NT2/D1 (cell line): ENCODE data around the gene PLPPR1.

Source experiments
- DNase-seq: peaks from one replicate; pipeline ENCODE4 v3.0.0-alpha.2; 2011; ENCODE audit warnings: low read depth, low spot score
- H3K27me3 ChIP-seq: 2 replicates; pipeline ENCODE4 v1.6.0; 2011; ENCODE audit warnings: mild to moderate bottlenecking; ENCODE audit not compliant: insufficient read length, insufficient read depth
- H3K36me3 ChIP-seq: 2 replicates; pipeline ENCODE4 v1.6.1; 2011; ENCODE audit warnings: mild to moderate bottlenecking, low read length, mixed read lengths; ENCODE audit not compliant: insufficient read depth, insufficient read length
- H3K4me1 ChIP-seq: 2 replicates; pipeline ENCODE4 v1.5.1; 2011; ENCODE audit not compliant: insufficient read depth, insufficient read length
- H3K4me3 ChIP-seq: 2 replicates; pipeline ENCODE4 v1.5.1; 2011; ENCODE audit warnings: low read depth; ENCODE audit not compliant: insufficient read length
- H3K9ac ChIP-seq: 2 replicates; pipeline ENCODE4 v1.6.0; 2011; ENCODE audit warnings: low read depth; ENCODE audit not compliant: insufficient read length
- H3K9me3 ChIP-seq: 2 replicates; pipeline ENCODE4 v1.5.1; 2011; ENCODE audit warnings: mild to moderate bottlenecking, low read length; ENCODE audit not compliant: insufficient read depth
- SUZ12 ChIP-seq: IDR thresholded peaks from 2 replicates; pipeline ENCODE4 v1.6.1; 2011; ENCODE audit not compliant: insufficient read length, insufficient read depth; ENCODE audit errors: extremely low read depth
- YY1 ChIP-seq: IDR thresholded peaks from 2 replicates; pipeline ENCODE4 v1.6.1; 2011; ENCODE audit not compliant: insufficient read length, insufficient read depth
- ZNF274 ChIP-seq: IDR thresholded peaks from 2 replicates; pipeline ENCODE4 v1.6.1; 2011; ENCODE audit warnings: mild to moderate bottlenecking, low read depth, low read length

Gene PLPPR1

DNA sequence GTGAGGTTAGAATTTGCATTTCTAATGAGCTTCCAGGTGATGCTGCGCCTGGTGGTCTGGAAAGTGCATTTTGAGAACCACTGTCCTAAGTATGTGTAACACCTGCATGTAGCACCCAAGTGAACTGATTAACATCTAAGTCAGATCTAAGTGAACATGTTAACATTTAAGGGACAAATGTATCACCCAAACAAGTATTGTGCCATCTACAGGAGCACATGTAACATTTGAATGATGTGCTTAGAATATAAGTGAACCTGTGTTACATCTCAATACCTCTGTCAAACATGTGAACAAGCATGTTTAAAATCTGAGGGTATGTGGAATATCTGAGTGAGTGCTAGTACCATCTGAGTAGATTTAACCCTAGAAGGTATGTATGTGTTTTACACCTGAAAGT, 68.7 kb downstream of the PLPPR1 start:
- Histone ChIP-seq H3K9ac (no peak overlapping the region), H3K4me1 (peaks cover 3% of the 10 kb centered on the region), H3K36me3 (no peaks in the 10 kb centered on the region), H3K27me3 (no peaks in the 10 kb centered on the region), H3K4me3 (no peak overlapping the region), H3K9me3 (no peaks in the 10 kb centered on the region)
- no peak for DNase-seq
- TF ChIP-seq SUZ12: no peak
- TF ChIP-seq ZNF274: no peak
- no peak for TF ChIP-seq YY1

DNA sequence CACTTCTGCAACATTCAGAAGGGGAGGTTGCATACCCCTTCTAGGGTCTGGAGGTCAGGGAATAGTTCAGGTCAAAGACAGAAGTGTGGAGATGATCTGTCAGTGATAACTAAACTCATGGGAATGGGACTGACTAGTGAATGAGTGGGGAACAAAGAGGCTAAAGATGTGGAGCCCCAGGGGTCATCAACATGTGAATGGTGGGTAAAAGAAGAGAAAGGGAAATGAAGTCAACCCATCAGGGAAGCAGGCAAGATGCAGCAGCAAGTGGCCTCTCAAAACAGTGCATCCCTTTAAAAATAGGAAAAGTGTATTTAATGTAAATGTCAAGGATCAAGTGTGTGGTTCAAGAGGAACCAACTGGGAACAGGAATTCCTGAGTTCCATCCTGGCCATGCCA, 69.9 kb downstream of the PLPPR1 start:
- no peak overlapping the region for H3K9ac ChIP-seq
- H3K36me3 ChIP-seq: no peaks in the 10 kb centered on the region
- peaks cover 3% of the 10 kb centered on the region for H3K4me1 ChIP-seq
- TF ChIP-seq SUZ12 (no peak), ZNF274 (no peak), YY1 (no peak)
- no peaks in the 10 kb centered on the region for H3K27me3 ChIP-seq
- peak; percentile 87 for DNase-seq
- no peaks in the 10 kb centered on the region for H3K9me3 ChIP-seq
- no peak overlapping the region for H3K4me3 ChIP-seq

DNA sequence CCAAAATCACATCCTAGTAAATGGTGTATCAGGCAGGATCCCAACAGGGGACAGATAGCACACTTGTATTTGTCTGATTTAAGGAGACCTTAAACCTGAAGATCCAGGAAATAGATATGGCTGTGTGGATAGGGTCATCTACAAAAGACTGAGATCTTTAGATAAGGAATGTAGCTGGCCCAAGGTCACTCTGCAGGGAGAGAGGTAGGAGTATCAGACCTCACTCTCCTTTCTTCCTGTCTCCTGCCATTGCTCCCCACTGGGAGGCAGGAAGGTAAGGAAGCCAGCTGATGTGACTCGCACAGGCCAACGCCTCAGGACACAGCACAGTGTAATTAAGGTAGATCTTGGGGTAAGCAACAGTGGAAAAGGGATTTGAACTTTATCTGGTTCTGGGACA, 85.8 kb downstream of the PLPPR1 start:
- no peak for DNase-seq
- no peaks in the 10 kb centered on the region for H3K27me3 ChIP-seq
- TF ChIP-seq SUZ12: no peak
- no peak for TF ChIP-seq YY1
- no peak for TF ChIP-seq ZNF274
- H3K9ac ChIP-seq: no peak overlapping the region
- no peaks in the 10 kb centered on the region for H3K4me1 ChIP-seq
- H3K9me3 ChIP-seq: peaks cover 8% of the 10 kb centered on the region
- no peaks in the 10 kb centered on the region for H3K36me3 ChIP-seq
- no peak overlapping the region for H3K4me3 ChIP-seq

DNA sequence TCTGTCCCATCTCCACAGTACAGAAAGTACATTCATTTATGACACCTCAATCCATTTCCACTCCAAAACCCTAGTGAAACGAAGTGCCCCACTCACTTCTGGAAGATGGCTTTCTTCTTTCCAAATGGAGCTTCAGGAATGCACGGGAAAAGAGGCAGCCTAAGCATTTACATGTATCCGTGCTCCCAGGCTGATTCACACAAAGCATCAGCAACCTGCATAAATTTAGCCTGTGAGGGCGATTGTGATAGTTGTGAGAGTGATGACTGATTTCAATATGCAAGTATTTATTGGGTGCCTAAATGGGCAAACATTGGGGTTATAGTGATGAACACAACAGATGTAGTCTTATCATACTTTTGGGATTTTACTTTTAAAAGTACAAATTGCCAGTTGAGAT, 86.6 kb downstream of the PLPPR1 start:
- Histone ChIP-seq H3K9ac (no peak overlapping the region), H3K4me3 (no peak overlapping the region), H3K9me3 (no peaks in the 10 kb centered on the region; the same call in 1 of the 2 replicates), H3K36me3 (no peaks in the 10 kb centered on the region), H3K27me3 (no peaks in the 10 kb centered on the region), H3K4me1 (no peaks in the 10 kb centered on the region)
- TF ChIP-seq YY1 (no peak), ZNF274 (no peak), SUZ12 (no peak)
- DNase-seq: no peak

DNA sequence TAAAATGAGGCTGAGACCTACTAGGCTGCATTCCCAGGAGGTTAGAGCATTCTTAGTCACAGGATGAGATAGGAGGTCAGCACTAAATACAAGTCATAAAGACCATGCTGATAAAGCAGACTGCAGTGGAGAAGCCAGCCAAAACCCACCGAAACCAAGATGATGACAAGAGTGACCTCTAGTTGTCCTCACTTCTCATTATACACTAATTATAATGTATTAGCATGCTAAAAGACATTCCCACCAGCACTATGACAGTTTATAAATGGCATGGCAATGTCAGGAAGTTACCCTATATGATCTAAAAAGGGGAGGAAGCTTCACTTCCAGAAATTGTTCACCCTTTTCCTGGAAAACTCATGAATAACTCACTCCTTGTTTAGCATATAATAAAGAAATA, 88.6 kb downstream of the PLPPR1 start:
- TF ChIP-seq YY1 (no peak), SUZ12 (no peak), ZNF274 (no peak)
- H3K4me3 ChIP-seq: no peak overlapping the region
- no peak overlapping the region for H3K9ac ChIP-seq
- no peaks in the 10 kb centered on the region for H3K27me3 ChIP-seq
- no peaks in the 10 kb centered on the region for H3K4me1 ChIP-seq
- H3K9me3 ChIP-seq: no peaks in the 10 kb centered on the region
- DNase-seq: no peak
- no peaks in the 10 kb centered on the region for H3K36me3 ChIP-seq

DNA sequence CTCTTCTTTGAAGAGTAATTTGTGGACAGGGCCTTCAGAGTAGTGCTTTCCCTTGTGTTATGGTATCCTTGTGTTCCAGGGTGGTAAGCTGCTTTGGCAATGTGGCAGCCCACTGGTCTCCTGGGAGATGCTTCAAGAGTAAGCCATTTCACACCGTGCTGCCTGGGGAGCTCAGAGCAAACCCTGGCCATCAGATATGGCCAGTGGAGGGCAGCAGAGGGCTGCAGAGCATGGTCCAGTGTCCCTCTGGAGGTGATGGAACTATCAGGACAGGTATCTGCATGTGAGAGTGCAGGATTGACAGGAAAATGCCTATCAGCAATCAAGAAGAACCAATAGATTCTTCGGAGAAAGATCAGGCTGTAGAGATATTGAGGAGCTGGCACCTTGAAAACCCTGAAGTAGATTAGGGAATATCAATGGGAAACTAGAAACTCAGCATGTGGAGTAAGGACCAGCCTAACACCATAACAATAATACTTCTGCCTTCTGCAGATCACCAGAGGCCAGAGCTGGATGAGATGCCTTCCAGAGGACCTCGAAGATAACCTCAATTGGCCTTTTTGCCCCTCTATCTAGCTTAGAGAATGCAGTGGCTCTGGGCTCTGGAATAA, 90.8 kb downstream of the PLPPR1 start:
- Histone ChIP-seq H3K9ac (no peak overlapping the region), H3K9me3 (peaks cover 19% of the 10 kb centered on the region), H3K4me3 (no peak overlapping the region), H3K27me3 (no peaks in the 10 kb centered on the region), H3K36me3 (no peaks in the 10 kb centered on the region), H3K4me1 (no peaks in the 10 kb centered on the region)
- TF ChIP-seq ZNF274 (no peak), YY1 (no peak)
- DNase-seq: peak; percentile 59

DNA sequence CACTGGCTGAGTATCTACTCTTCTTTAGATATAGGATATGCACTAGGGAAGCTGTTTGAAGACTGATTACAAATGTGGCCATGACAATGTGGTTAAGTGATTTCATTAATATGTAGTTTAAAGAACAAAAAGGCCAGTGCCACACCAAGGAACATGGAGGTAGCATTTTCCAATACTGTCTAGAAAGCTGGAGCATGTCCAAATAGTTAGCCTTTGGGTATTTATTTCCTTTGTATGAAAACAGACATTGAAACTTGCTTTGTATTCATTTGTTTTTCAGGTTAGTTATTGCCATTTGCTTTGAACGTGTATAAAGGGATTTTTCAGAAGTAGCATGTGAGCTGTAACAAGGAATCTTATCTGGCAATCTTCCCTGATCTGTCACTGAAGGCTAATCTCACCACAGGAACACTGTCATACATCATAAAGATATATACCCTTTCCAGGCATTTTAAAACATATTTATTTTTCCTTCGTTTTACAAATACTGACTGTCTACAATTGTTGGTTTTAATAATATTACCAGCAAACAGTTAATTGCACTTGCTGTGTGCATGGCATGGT, 93.4 kb downstream of the PLPPR1 start:
- H3K4me3 ChIP-seq: no peak overlapping the region
- TF ChIP-seq SUZ12: no peak
- TF ChIP-seq YY1: no peak
- TF ChIP-seq ZNF274: no peak
- H3K9ac ChIP-seq: no peak overlapping the region
- no peaks in the 10 kb centered on the region for H3K27me3 ChIP-seq
- H3K36me3 ChIP-seq: no peaks in the 10 kb centered on the region
- H3K9me3 ChIP-seq: peaks cover 28% of the 10 kb centered on the region
- DNase-seq: no peak
- H3K4me1 ChIP-seq: no peaks in the 10 kb centered on the region
